Measurements from ENCODE around the gene COMP.

The COMP gene

GRCh38 chr19:18789883-18790565, 1.1 kb downstream of the COMP start:
- Histone ChIP-seq H3K9me3 (ENCODE audit: insufficient read depth, low read depth, low read length) (no peaks in the 10 kb centered on the region), H3K79me2 (ENCODE audit: insufficient read depth, low read length) (no peaks in the 10 kb centered on the region), H3K4me1 (ENCODE audit: insufficient read depth, low read length, poor library complexity, severe bottlenecking) (no peaks in the 10 kb centered on the region), H3K4me2 (ENCODE audit: low read depth, low read length, poor library complexity, severe bottlenecking) (no peak overlapping the region), H2AFZ (ENCODE audit: low read length) (no peak overlapping the region), H3F3A (ENCODE audit: low read depth) (no peaks in the 10 kb centered on the region), H3K36me3 (ENCODE audit: insufficient read depth, low read length) (no peaks in the 10 kb centered on the region), H4K20me1 (ENCODE audit: insufficient read depth, low read length, poor library complexity, severe bottlenecking) (no peaks in the 10 kb centered on the region), H3K27me3 (ENCODE audit: insufficient read depth, low read length, poor library complexity, severe bottlenecking) (no peaks in the 10 kb centered on the region), H3K9me2 (replicated peaks; ENCODE audit: low read depth, low read length) (no peaks in the 10 kb centered on the region), H3K4me3 (ENCODE audit: low read length, poor library complexity, severe bottlenecking) (no peak overlapping the region), H3K9ac (ENCODE audit: low read depth, low read length, poor library complexity, severe bottlenecking) (no peak overlapping the region)
- TF ChIP-seq EZH2phosphoT487 (IDR thresholded peaks at IDR 0.05; ENCODE audit: borderline replicate concordance), result no peak
- no peak for TF ChIP-seq CTCF (conservative IDR thresholded peaks at IDR 0.05; ENCODE audit: low read length)

GRCh38 chr19:18789422-18789869, 1.7 kb downstream of the COMP start:
- TF ChIP-seq CTCF (conservative IDR thresholded peaks at IDR 0.05; ENCODE audit: low read length) (no peak), EZH2phosphoT487 (IDR thresholded peaks at IDR 0.05; ENCODE audit: borderline replicate concordance) (no peak)
- no peaks in the 10 kb centered on the region for H3K36me3 ChIP-seq (ENCODE audit: insufficient read depth, low read length)
- no peaks in the 10 kb centered on the region for H4K20me1 ChIP-seq (ENCODE audit: insufficient read depth, low read length, poor library complexity, severe bottlenecking)
- H3K4me3 ChIP-seq (ENCODE audit: low read length, poor library complexity, severe bottlenecking), result no peak overlapping the region
- H3K9ac ChIP-seq (ENCODE audit: low read depth, low read length, poor library complexity, severe bottlenecking), result no peak overlapping the region
- H3K4me1 ChIP-seq (ENCODE audit: insufficient read depth, low read length, poor library complexity, severe bottlenecking), result no peaks in the 10 kb centered on the region
- no peaks in the 10 kb centered on the region for H3K79me2 ChIP-seq (ENCODE audit: insufficient read depth, low read length)
- no peaks in the 10 kb centered on the region for H3K9me3 ChIP-seq (ENCODE audit: insufficient read depth, low read depth, low read length)
- no peaks in the 10 kb centered on the region for H3K27me3 ChIP-seq (ENCODE audit: insufficient read depth, low read length, poor library complexity, severe bottlenecking)
- no peaks in the 10 kb centered on the region for H3F3A ChIP-seq (ENCODE audit: low read depth)
- H2AFZ ChIP-seq (ENCODE audit: low read length), result no peak overlapping the region
- no peak overlapping the region for H3K4me2 ChIP-seq (ENCODE audit: low read depth, low read length, poor library complexity, severe bottlenecking)
- H3K9me2 ChIP-seq (replicated peaks; ENCODE audit: low read depth, low read length), result no peaks in the 10 kb centered on the region

GRCh38 chr19:18788529-18789421, 2.3 kb downstream of the COMP start:
- H3K4me2 ChIP-seq (ENCODE audit: low read depth, low read length, poor library complexity, severe bottlenecking), result no peak overlapping the region
- no peak overlapping the region for H3K9ac ChIP-seq (ENCODE audit: low read depth, low read length, poor library complexity, severe bottlenecking)
- H3K9me2 ChIP-seq (replicated peaks; ENCODE audit: low read depth, low read length), result no peaks in the 10 kb centered on the region
- no peaks in the 10 kb centered on the region for H3K36me3 ChIP-seq (ENCODE audit: insufficient read depth, low read length)
- no peaks in the 10 kb centered on the region for H3F3A ChIP-seq (ENCODE audit: low read depth)
- TF ChIP-seq EZH2phosphoT487 (IDR thresholded peaks at IDR 0.05; ENCODE audit: borderline replicate concordance) (no peak), CTCF (conservative IDR thresholded peaks at IDR 0.05; ENCODE audit: low read length) (no peak)
- H4K20me1 ChIP-seq (ENCODE audit: insufficient read depth, low read length, poor library complexity, severe bottlenecking), result no peaks in the 10 kb centered on the region
- no peaks in the 10 kb centered on the region for H3K79me2 ChIP-seq (ENCODE audit: insufficient read depth, low read length)
- no peaks in the 10 kb centered on the region for H3K9me3 ChIP-seq (ENCODE audit: insufficient read depth, low read depth, low read length)
- no peak overlapping the region for H2AFZ ChIP-seq (ENCODE audit: low read length)
- no peaks in the 10 kb centered on the region for H3K27me3 ChIP-seq (ENCODE audit: insufficient read depth, low read length, poor library complexity, severe bottlenecking)
- H3K4me3 ChIP-seq (ENCODE audit: low read length, poor library complexity, severe bottlenecking), result no peak overlapping the region
- H3K4me1 ChIP-seq (ENCODE audit: insufficient read depth, low read length, poor library complexity, severe bottlenecking), result no peaks in the 10 kb centered on the region
